ENCODE measurements around the gene CDK16.

GRCh38 chrX:47224896-47225290 lies 6.4 kb downstream of the CDK16 start:
- no peak for TF ChIP-seq CTCF (IDR thresholded peaks at IDR 0.05)
- no peak for TF ChIP-seq POLR2A (IDR thresholded peaks at IDR 0.05)
